DND-41 (cell line): Measurements from ENCODE around the gene MMP20.

Experiments used
- EZH2 ChIP-seq: IDR thresholded peaks from 3 replicates; pipeline ENCODE4 v1.6.1; 2012; ENCODE audit warnings: borderline replicate concordance, low read depth, mild to moderate bottlenecking, moderate library complexity, low read length, inconsistent platforms; ENCODE audit not compliant: severe bottlenecking
- TF ChIP-seq, protein P1 (sequence below): IDR thresholded peaks from 2 replicates; pipeline ENCODE4 v1.5.1; 2012; ENCODE audit warnings: borderline replicate concordance, low read length, moderate library complexity, mild to moderate bottlenecking; ENCODE audit not compliant: poor library complexity, severe bottlenecking; ENCODE audit errors: extremely low read depth

DNA sequence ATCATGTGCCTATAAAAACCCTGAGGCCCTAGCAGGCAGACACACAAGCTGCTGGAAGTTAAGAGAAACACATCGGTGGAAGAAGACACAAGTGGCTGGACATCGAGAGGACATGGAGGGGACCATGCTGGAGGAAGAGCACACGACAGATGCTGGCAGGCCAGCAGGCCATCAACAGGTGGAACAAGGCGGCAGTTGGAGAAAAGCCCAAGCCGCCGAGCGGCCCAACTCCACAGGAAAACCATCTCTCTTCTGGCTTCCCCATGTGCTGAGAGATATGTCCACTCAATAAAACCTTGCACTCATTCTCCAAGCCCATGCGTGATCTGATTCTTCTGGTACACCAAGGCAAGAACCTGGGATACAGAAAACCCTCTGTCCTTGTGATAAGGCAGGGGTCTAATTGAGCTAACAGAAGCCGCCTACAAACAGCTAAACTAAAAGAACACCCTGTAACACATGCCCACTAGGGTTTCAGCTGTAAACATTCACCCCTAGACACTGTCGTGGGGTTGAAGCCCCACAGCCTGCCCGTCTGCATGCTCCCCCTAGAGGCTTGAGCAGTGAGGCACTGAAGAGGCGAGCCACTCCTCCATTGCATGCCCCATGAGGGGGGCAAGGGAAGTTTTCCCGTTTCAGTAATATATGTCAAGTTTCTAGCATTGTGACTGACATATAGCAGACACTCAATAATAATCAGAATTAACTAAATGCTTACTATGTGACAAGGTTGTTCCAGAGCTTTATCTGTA, 39.0 kb upstream of the MMP20 start:
- no peak for TF ChIP-seq EZH2
- TF ChIP-seq, protein P1, sequence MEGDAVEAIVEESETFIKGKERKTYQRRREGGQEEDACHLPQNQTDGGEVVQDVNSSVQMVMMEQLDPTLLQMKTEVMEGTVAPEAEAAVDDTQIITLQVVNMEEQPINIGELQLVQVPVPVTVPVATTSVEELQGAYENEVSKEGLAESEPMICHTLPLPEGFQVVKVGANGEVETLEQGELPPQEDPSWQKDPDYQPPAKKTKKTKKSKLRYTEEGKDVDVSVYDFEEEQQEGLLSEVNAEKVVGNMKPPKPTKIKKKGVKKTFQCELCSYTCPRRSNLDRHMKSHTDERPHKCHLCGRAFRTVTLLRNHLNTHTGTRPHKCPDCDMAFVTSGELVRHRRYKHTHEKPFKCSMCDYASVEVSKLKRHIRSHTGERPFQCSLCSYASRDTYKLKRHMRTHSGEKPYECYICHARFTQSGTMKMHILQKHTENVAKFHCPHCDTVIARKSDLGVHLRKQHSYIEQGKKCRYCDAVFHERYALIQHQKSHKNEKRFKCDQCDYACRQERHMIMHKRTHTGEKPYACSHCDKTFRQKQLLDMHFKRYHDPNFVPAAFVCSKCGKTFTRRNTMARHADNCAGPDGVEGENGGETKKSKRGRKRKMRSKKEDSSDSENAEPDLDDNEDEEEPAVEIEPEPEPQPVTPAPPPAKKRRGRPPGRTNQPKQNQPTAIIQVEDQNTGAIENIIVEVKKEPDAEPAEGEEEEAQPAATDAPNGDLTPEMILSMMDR: peak; percentile 52
